Pancreas (tissue), 10 donors: ENCODE results near the gene ACTRT3. TPM values are rescaled to one million over a fixed set of nuclear protein-coding genes. Genes with fewer than 3 reads are reported as not detected.
A peak's percentile ranks its signal among the peaks of the same experiment; 100 is the strongest.

ENCODE experiments used
- ATAC-seq, 4 donors: fragments of 200-7000 bp; cut with Tn5 transposase; one replicate each; pipeline versions ENCODE4 v1.8.0 to v1.9.1; 2020; ENCODE audit warnings: mild to moderate bottlenecking in 4 of 4, moderate library complexity in 4 of 4
- DNase-seq, 6 donors: peaks; one replicate each; pipeline ENCODE4 v3.0.0-alpha.2; 2020
- FAIRE-seq: peaks from 2 replicates; lab custom pipeline; 2012; peaks lifted over from hg19 to GRCh38; lab: Jason Lieb, UNC
- H3K27ac ChIP-seq, 4 donors: fragments of 200-600 bp; sonication (generic); 1 replicate in 3 of 4; 2 replicates in 1 of 4; pipeline versions ENCODE4 v1.5.0 to v1.8.0; 2020
- H3K27me3 ChIP-seq, 4 donors: fragments of 200-600 bp; one replicate each; pipeline ENCODE4 v1.8.0; 2021
- H3K36me3 ChIP-seq, 3 donors: fragments of 200-600 bp; sonication (generic) in 1 of 3; one replicate each; pipeline versions ENCODE4 v1.5.0 to v1.8.0; 2020 to 2021
- H3K4me1 ChIP-seq, 3 donors: fragments of 200-600 bp; one replicate each; pipeline ENCODE4 v1.8.0; 2021
- H3K4me3 ChIP-seq, 4 donors: fragments of 200-600 bp; sonication (generic) in 2 of 4; one replicate each; pipeline versions ENCODE4 v1.5.0 to v1.8.0; 2020 to 2021
- H3K9me3 ChIP-seq, 4 donors: fragments of 200-600 bp; one replicate each; pipeline ENCODE4 v1.8.0; 2021
- CTCF ChIP-seq, 4 donors: fragments of 200-600 bp; sonication (generic) in 3 of 4; IDR thresholded peaks; one replicate each; pipeline versions ENCODE4 v1.5.0 to v1.8.0; 2021; ENCODE audit warnings: antibody characterized with exemption in 4 of 4
- WGBS, 2 donors: extraction: QIAGEN DNeasy Blood & Tissue Kit; methylation state at CpG; one replicate each; pipeline ENCODE4 v1.1.7; 2013; 5-methylcytosine and 5-hydroxymethylcytosine counted together
- intact Hi-C, 3 donors: fragments of 100-400 bp; cut with DNase I; formaldehyde crosslinking; loops; one replicate each; pipeline versions ENCODE4 v1.11.1 to v1.14.2; 2022
- polyA plus RNA-seq, 2 donors: library from polyadenylated mRNA; stranded (reverse); fragments of 200-250 nt; gene quantifications; one replicate each; pipeline ENCODE4 v1.2.3, GENCODE V29; 2013
- total RNA-seq, 6 donors: library from RNA; stranded (reverse); fragmentation: NEBNext Ultra II Directional in 4 of 6; extraction: Animal tissue kit (Norgen Biotek cat#: 25700) in 4 of 6; gene quantifications; one replicate each; pipeline versions ENCODE4 v1.2.1 to v1.2.4, GENCODE V29; 2021 to 2023
- donor health status: healthy with polysubstance abuse.
- donor health status: DM: no; HTN: no; CAD: no; lungs with moderate emphysema.
- donor health status: DM: no; HTN: no; CAD: no.
- donor health status: control.
- donor health status: control.
- donor health status: Bipolar disorder and iron deficiency.
- donor health status: DM: yes; HTN: yes; CAD: no.
- donor health status: DM: no; HTN: no; CAD: no.
- donor health status: DM: no; HTN: no; CAD: no.
- donor health status: DM: yes; HTN: yes; CAD: no.

The ACTRT3 gene
- total and polyA plus RNA-seq, 8 donors, result 0.14 to 0.82 (median 0.40) TPM

GRCh38 chr3:169764312-169764881 is 5.0 kb downstream of the ACTRT3 start:
- Histone ChIP-seq H3K4me1 (no peaks in the 10 kb centered on the region), H3K4me3 (peak overlapping the region; percentile 52 to 84 (median 65)), H3K27me3 (no peaks in the 10 kb centered on the region), H3K9me3 (no peaks in the 10 kb centered on the region), H3K27ac (peak overlapping the region; percentile 73 to 94 (median 92)), H3K36me3 (no peaks in the 10 kb centered on the region)
- FAIRE-seq (no peak), ATAC-seq (peak; percentile 52 to 70 (median 61)), DNase-seq (peak; percentile 22 to 81 (median 58))
- intact Hi-C loops, result no loop called here
- no peak for TF ChIP-seq CTCF (IDR thresholded peaks at IDR 0.05)
- 1 to 2% methylated on average over 46 of the region's 46 CpGs for WGBS, 2 donors

- no peak for TF ChIP-seq CTCF (IDR thresholded peaks at IDR 0.05)
Observed at GRCh38 chr3:169760479-169760878, 8.9 kb downstream of the ACTRT3 start.

GRCh38 chr3:169759256-169759655 is 10.1 kb downstream of the ACTRT3 start:
- H3K4me3 ChIP-seq, result no peak overlapping the region
- H3K27ac ChIP-seq, result no peak overlapping the region
- no peak for FAIRE-seq
- no peak for DNase-seq
- H3K27me3 ChIP-seq, result no peaks in the 10 kb centered on the region
- intact Hi-C loops, result no loop called here
- no peaks in the 10 kb centered on the region for H3K36me3 ChIP-seq
- H3K4me1 ChIP-seq, result no peaks in the 10 kb centered on the region
- no peaks in the 10 kb centered on the region for H3K9me3 ChIP-seq
- ATAC-seq, result no peak
- no peak for TF ChIP-seq CTCF (IDR thresholded peaks at IDR 0.05)
- whole genome bisulfite sequencing, 2 donors, result 91% methylated on average over 2 of the region's 2 CpGs

More at GRCh38 chr3:169760479-169760878, 8.9 kb downstream of the ACTRT3 start:
- Histone ChIP-seq H3K4me3 (no peak overlapping the region), H3K36me3 (no peaks in the 10 kb centered on the region), H3K27ac (no peak overlapping the region), H3K4me1 (no peaks in the 10 kb centered on the region), H3K27me3 (no peaks in the 10 kb centered on the region), H3K9me3 (no peaks in the 10 kb centered on the region)
- ATAC-seq (no peak), DNase-seq (no peak), FAIRE-seq (no peak)
- intact Hi-C loops, result no loop called here
- 76 to 81% methylated on average over 4 of the region's 4 CpGs for WGBS, 2 donors

- WGBS, 2 donors, result 48% methylated on average over 5 of the region's 5 CpGs
- TF ChIP-seq CTCF (IDR thresholded peaks at IDR 0.05), result no peak
- Histone ChIP-seq H3K4me3 (no peak overlapping the region), H3K9me3 (no peaks in the 10 kb centered on the region), H3K36me3 (no peaks in the 10 kb centered on the region), H3K27me3 (no peaks in the 10 kb centered on the region), H3K4me1 (no peaks in the 10 kb centered on the region), H3K27ac (no peak overlapping the region)
- FAIRE-seq (no peak), ATAC-seq (no peak), DNase-seq (no peak)
- intact Hi-C loops, result no loop called here
Observed at GRCh38 chr3:169758359-169758994, 10.9 kb downstream of the ACTRT3 start.

- ATAC-seq (no peak), FAIRE-seq (no peak), DNase-seq (no peak)
- WGBS, 2 donors, result 49 to 63% methylated on average over 2 of the region's 2 CpGs
- H3K36me3 ChIP-seq, result no peaks in the 10 kb centered on the region
- TF ChIP-seq CTCF (IDR thresholded peaks at IDR 0.05), result no peak
- H3K4me3 ChIP-seq, result no peak overlapping the region
- intact Hi-C loops, result no loop called here
- H3K27me3 ChIP-seq, result no peaks in the 10 kb centered on the region
- H3K27ac ChIP-seq, result no peak overlapping the region
- H3K9me3 ChIP-seq, result no peaks in the 10 kb centered on the region
- H3K4me1 ChIP-seq, result no peaks in the 10 kb centered on the region
Observed at GRCh38 chr3:169755488-169755887, 13.9 kb downstream of the ACTRT3 start.
